Osteocyte (in vitro differentiated cells): Measurements from ENCODE around the gene CD200. TPM values are rescaled to one million over a fixed set of nuclear protein-coding genes. Genes with fewer than 3 reads are reported as not detected.
"Not testable (repeated sequence)": the region's sequence is repeated elsewhere in the genome, so short reads cannot be mapped to it uniquely, and the experiment has no call there.

Source experiments
- DNase-seq: peaks from one replicate; pipeline ENCODE4 v3.0.0; 2021; ENCODE audit warnings: mixed read lengths; ENCODE audit not compliant: unreplicated experiment; ENCODE audit errors: extremely low spot score
- H3K27ac Mint-ChIP-seq: one replicate; pipeline ENCODE4 v1.8.0; 2021; ENCODE audit warnings: mild to moderate bottlenecking, mixed read lengths; ENCODE audit not compliant: unreplicated experiment
- H3K27me3 Mint-ChIP-seq: one replicate; pipeline ENCODE4 v1.8.0; 2021; ENCODE audit warnings: mixed read lengths; ENCODE audit not compliant: unreplicated experiment
- H3K36me3 Mint-ChIP-seq: one replicate; pipeline ENCODE4 v1.8.0; 2021; ENCODE audit warnings: mixed read lengths; ENCODE audit not compliant: unreplicated experiment
- H3K4me1 Mint-ChIP-seq: one replicate; pipeline ENCODE4 v1.8.0; 2021; ENCODE audit warnings: mixed read lengths; ENCODE audit not compliant: unreplicated experiment
- H3K4me3 Mint-ChIP-seq: one replicate; pipeline ENCODE4 v1.8.0; 2021; ENCODE audit warnings: mild to moderate bottlenecking, moderate library complexity, mixed read lengths; ENCODE audit not compliant: unreplicated experiment
- H3K9me3 Mint-ChIP-seq: one replicate; pipeline ENCODE4 v1.8.0; 2021; ENCODE audit warnings: mixed read lengths; ENCODE audit not compliant: unreplicated experiment
- total RNA-seq: library from RNA; stranded (reverse); gene quantifications from 2 replicates; pipeline ENCODE4 v1.2.1, GENCODE V29; 2021
- TF ChIP-seq, protein P1 (sequence below): fragments of 200-600 bp; sonication (generic); IDR thresholded peaks from 2 replicates; pipeline ENCODE4 v1.5.0; 2021; ENCODE audit warnings: antibody characterized with exemption, mild to moderate bottlenecking, moderate library complexity

The CD200 gene
- total RNA-seq, 1 donor from 2014 or later = 0.27 TPM

- H3K27ac Mint-ChIP-seq = no peak overlapping the region
These were observed 44.0 kb downstream of the CD200 start for GRCh38 chr3:112376992-112377391.

GRCh38 chr3:112377568-112378071 lies 44.7 kb downstream of the CD200 start:
- H3K27me3 Mint-ChIP-seq = peaks cover 2% of the 10 kb centered on the region
- peaks cover 13% of the 10 kb centered on the region for H3K4me1 Mint-ChIP-seq
- H3K36me3 Mint-ChIP-seq = no peaks in the 10 kb centered on the region
- no peak overlapping the region for H3K4me3 Mint-ChIP-seq
- TF ChIP-seq, protein P1, sequence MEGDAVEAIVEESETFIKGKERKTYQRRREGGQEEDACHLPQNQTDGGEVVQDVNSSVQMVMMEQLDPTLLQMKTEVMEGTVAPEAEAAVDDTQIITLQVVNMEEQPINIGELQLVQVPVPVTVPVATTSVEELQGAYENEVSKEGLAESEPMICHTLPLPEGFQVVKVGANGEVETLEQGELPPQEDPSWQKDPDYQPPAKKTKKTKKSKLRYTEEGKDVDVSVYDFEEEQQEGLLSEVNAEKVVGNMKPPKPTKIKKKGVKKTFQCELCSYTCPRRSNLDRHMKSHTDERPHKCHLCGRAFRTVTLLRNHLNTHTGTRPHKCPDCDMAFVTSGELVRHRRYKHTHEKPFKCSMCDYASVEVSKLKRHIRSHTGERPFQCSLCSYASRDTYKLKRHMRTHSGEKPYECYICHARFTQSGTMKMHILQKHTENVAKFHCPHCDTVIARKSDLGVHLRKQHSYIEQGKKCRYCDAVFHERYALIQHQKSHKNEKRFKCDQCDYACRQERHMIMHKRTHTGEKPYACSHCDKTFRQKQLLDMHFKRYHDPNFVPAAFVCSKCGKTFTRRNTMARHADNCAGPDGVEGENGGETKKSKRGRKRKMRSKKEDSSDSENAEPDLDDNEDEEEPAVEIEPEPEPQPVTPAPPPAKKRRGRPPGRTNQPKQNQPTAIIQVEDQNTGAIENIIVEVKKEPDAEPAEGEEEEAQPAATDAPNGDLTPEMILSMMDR = no peak
- H3K9me3 Mint-ChIP-seq = no peaks in the 10 kb centered on the region
- H3K27ac Mint-ChIP-seq = no peak overlapping the region
- no peak for DNase-seq

More at GRCh38 chr3:112376992-112377391, 44.0 kb downstream of the CD200 start:
- no peaks in the 10 kb centered on the region for H3K9me3 Mint-ChIP-seq
- H3K4me3 Mint-ChIP-seq = no peak overlapping the region
- H3K4me1 Mint-ChIP-seq = peaks cover 13% of the 10 kb centered on the region
- no peaks in the 10 kb centered on the region for H3K36me3 Mint-ChIP-seq
- peaks cover 2% of the 10 kb centered on the region for H3K27me3 Mint-ChIP-seq
- DNase-seq = no peak
- TF ChIP-seq, protein P1 = no peak

DNA sequence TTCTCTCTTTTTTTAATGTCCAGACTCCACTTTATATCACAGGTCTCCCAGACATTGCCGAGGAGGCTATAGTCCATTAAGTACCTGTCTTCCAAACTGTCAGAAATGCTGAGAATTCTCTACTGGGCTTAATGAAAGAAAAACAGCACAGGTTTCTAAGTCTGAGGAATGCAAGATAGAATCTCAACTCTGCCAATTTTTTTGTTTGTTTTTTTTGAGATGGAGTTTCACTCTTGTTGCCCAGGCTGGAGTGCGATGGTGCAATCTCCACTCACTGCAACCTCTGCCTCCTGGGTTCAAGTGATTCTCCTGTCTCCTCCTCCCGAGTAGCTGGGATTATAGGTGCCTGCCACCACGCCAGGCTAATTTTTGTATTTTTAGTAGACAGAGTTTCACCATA lies 45.4 kb downstream of the CD200 start:
- H3K4me1 Mint-ChIP-seq = peaks cover 13% of the 10 kb centered on the region
- not testable (repeated sequence) for H3K36me3 Mint-ChIP-seq, H3K27ac Mint-ChIP-seq, DNase-seq, H3K27me3 Mint-ChIP-seq, H3K9me3 Mint-ChIP-seq, H3K4me3 Mint-ChIP-seq

DNA sequence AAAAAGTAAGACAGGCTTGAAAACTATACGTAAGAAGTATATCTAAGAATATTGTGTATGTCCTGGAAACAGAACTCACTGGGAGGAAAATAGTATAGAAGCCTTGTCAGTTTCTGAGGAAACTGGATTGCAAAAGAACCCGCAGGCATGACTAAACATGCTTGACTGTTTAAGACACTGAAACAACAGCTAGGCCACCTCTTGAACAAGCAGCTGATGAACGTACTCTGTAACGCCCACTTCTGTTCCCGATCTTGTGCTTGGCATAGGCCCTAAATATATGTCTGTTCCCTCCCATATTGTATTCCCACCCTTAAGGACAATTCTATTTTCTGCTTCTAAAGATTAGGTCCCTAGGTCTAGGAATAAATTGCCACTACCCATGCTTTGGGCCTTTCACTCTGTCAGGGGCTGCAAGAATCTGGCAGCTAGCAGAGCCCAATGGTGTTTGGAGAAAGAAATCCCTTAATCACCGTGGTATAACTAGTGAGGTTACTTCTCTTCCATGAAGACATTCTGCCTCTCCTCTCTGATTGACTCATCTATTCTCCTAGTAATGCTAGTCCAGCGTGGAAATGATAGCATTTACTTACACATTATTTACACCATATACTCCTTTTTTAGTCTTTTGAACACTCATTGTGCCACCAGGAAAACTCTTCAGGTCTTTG lies 46.2 kb downstream of the CD200 start:
- Mint-ChIP-seq H3K4me1 (peaks cover 13% of the 10 kb centered on the region), H3K27ac (no peak overlapping the region), H3K36me3 (no peaks in the 10 kb centered on the region), H3K4me3 (no peak overlapping the region), H3K9me3 (no peaks in the 10 kb centered on the region), H3K27me3 (peaks cover 2% of the 10 kb centered on the region)
- TF ChIP-seq, protein P1 = no peak
- DNase-seq = no peak

- TF ChIP-seq, protein P1 = no peak
- Mint-ChIP-seq H3K9me3 (no peaks in the 10 kb centered on the region), H3K27me3 (no peaks in the 10 kb centered on the region), H3K4me3 (no peak overlapping the region), H3K4me1 (peaks cover 13% of the 10 kb centered on the region), H3K27ac (no peak overlapping the region), H3K36me3 (no peaks in the 10 kb centered on the region)
- no peak for DNase-seq
These were observed 49.0 kb downstream of the CD200 start for GRCh38 chr3:112381673-112382542.
